Measurements from ENCODE around the gene IRX4. TPM values are rescaled to one million over a fixed set of nuclear protein-coding genes. Genes with fewer than 3 reads are reported as not detected.
A peak's percentile ranks its signal among the peaks of the same experiment; 100 is the strongest.

Gene IRX4
- total RNA-seq, 6 donors from 2014 or later: 1.7 TPM; not detected in 5

DNA sequence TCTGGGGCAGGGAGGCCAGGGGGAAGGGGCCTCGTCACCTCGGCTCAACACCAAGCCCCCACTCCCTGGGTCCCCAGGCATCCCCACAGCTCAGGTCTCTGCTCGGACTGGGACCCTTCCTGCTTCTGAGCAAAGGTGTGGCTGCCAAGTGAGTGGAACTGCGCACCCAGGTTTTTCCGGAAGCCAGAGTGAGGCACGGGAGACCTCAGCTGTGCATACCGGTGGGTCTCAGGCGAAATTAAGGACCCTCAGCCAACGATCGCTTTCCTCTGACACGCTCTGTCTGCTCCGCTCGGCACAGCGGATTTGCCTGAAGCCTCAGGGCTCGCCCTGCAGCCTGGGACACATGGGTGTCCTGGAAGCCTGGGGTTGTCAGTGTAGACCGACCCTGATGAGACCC is 41.0 kb upstream of the IRX4 start:
- DNase-seq: no peak

DNA sequence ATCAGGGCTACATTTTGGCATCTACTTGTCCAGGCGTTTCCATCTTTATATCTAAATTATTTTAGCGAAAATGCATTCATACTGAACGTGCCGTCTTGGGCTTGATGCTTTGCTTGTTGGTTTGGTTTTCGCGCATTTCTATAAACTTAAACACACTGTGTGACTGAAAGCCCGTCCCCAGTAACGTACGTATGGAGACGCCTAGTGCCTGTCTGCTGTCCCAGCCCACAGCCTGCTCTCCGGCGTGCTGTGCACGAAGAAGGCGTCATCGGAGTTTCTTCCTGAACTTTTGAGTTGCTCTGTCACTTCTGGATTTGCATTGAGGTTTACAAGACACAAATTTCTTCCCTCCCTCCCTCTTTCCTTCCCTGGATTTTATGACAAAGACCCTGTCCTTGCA is 40.6 kb upstream of the IRX4 start:
- DNase-seq (no peak), ATAC-seq (ENCODE audit: low FRiP score in 2 of 2) (no peak)
- H3K4me3 ChIP-seq: no peak overlapping the region
- no peaks in the 10 kb centered on the region for H3K4me1 ChIP-seq
- no peaks in the 10 kb centered on the region for H3K27me3 ChIP-seq
- WGBS, 2 donors: 79 to 88% methylated on average over 15 of the region's 15 CpGs
- TF ChIP-seq POLR2A (IDR thresholded peaks at IDR 0.05) (no peak), EP300 (IDR thresholded peaks at IDR 0.05) (no peak), POLR2AphosphoS5 (IDR thresholded peaks at IDR 0.05) (no peak)
- TF ChIP-seq, protein P1, sequence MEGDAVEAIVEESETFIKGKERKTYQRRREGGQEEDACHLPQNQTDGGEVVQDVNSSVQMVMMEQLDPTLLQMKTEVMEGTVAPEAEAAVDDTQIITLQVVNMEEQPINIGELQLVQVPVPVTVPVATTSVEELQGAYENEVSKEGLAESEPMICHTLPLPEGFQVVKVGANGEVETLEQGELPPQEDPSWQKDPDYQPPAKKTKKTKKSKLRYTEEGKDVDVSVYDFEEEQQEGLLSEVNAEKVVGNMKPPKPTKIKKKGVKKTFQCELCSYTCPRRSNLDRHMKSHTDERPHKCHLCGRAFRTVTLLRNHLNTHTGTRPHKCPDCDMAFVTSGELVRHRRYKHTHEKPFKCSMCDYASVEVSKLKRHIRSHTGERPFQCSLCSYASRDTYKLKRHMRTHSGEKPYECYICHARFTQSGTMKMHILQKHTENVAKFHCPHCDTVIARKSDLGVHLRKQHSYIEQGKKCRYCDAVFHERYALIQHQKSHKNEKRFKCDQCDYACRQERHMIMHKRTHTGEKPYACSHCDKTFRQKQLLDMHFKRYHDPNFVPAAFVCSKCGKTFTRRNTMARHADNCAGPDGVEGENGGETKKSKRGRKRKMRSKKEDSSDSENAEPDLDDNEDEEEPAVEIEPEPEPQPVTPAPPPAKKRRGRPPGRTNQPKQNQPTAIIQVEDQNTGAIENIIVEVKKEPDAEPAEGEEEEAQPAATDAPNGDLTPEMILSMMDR (IDR thresholded peaks at IDR 0.05): no peak
- no peaks in the 10 kb centered on the region for H3K9me3 ChIP-seq
- H3K36me3 ChIP-seq: no peaks in the 10 kb centered on the region
- no peak overlapping the region for H3K27ac ChIP-seq

More for the DNA sequence above, 41.0 kb upstream of the IRX4 start:
- no peak overlapping the region for H3K4me3 ChIP-seq
- WGBS, 2 donors: 71 to 75% methylated on average over 9 to 16 of the region's 16 CpGs
- H3K36me3 ChIP-seq: no peaks in the 10 kb centered on the region
- TF ChIP-seq POLR2AphosphoS5 (IDR thresholded peaks at IDR 0.05): no peak
- no peaks in the 10 kb centered on the region for H3K27me3 ChIP-seq
- no peaks in the 10 kb centered on the region for H3K4me1 ChIP-seq
- H3K9me3 ChIP-seq: no peaks in the 10 kb centered on the region
- ATAC-seq (ENCODE audit: low FRiP score in 2 of 2): peak in 1 of 2 donors; percentile 3
- no peak overlapping the region for H3K27ac ChIP-seq

DNA sequence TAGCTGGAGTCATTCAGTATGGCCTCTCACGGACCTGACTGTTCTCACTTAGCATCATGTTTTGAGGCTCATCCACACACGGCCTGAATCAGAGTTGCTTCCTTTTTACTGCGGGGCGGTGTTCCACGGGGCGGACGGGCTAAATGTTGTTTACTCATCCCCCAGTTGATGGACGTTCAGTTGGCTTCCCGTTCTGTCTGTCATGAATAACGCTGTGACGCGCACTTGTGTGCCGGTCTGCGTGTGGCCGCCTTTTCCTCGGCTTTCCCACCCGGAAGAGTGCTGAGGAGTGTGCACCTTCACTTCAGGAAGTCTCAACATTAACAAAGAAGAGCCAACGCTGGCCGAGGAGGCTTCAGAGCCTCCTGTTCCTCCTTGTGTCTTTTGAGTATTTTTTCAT is 39.0 kb upstream of the IRX4 start:
- 69 to 87% methylated on average over 19 of the region's 19 CpGs for WGBS, 2 donors
- Histone ChIP-seq H3K27ac (no peak overlapping the region), H3K4me1 (no peaks in the 10 kb centered on the region), H3K9me3 (no peaks in the 10 kb centered on the region), H3K27me3 (no peaks in the 10 kb centered on the region), H3K36me3 (no peaks in the 10 kb centered on the region), H3K4me3 (no peak overlapping the region)
- DNase-seq (no peak), ATAC-seq (ENCODE audit: low FRiP score in 2 of 2) (no peak)
- TF ChIP-seq POLR2AphosphoS5 (IDR thresholded peaks at IDR 0.05) (no peak), POLR2A (IDR thresholded peaks at IDR 0.05) (no peak), EP300 (IDR thresholded peaks at IDR 0.05) (no peak)
- TF ChIP-seq, protein P1 (IDR thresholded peaks at IDR 0.05): no peak

DNA sequence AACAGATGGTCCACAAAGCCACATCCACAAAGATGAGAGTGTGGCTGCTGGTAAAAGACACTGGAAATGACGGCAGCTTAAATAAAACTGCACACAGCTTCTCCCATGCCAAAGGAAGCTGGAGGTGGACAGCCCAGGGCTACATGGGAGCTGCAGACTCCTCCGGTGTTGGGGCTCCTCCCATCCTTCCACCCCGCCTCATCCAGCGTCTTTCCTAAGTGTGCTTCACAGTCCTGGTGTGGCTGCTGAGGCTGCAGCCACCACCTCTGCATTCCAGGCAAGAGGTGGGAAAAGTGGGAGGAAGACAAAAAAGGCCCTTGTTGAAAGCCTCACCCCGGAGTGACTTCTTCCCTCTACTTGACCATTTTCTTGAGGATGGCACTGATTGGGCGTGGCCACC is 37.0 kb upstream of the IRX4 start:
- Histone ChIP-seq H3K27ac (no peak overlapping the region), H3K36me3 (no peaks in the 10 kb centered on the region), H3K9me3 (peaks cover 0 to 3% (median 0%) of the 10 kb centered on the region in 4 donors), H3K27me3 (no peaks in the 10 kb centered on the region), H3K4me1 (no peaks in the 10 kb centered on the region), H3K4me3 (no peak overlapping the region)
- no peak for DNase-seq
- ATAC-seq (ENCODE audit: low FRiP score in 2 of 2): no peak
- 77 to 85% methylated on average over 6 of the region's 6 CpGs for WGBS, 2 donors
- TF ChIP-seq POLR2A (IDR thresholded peaks at IDR 0.05) (no peak), POLR2AphosphoS5 (IDR thresholded peaks at IDR 0.05) (no peak), EP300 (IDR thresholded peaks at IDR 0.05) (no peak)
- TF ChIP-seq, protein P1 (IDR thresholded peaks at IDR 0.05): no peak

DNA sequence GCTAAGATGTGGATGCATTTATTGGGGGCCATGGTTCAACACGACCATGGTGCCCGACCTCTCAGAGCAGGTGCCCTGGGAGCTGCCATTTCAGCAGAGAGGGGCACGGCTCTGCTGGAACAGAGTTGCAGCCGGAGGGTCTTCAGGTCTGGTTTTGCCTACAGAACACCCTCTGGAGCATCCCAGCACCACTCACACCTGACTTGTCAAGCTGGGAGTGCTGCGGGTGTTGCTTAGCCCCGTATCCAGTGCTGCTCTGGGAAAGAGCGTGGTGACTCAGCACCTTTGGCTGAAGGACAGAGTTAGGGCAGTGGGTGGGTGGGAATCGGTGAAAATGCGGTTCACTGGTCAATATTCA is 36.5 kb upstream of the IRX4 start:
- DNase-seq (no peak), ATAC-seq (ENCODE audit: low FRiP score in 2 of 2) (no peak)
- H3K27me3 ChIP-seq: no peaks in the 10 kb centered on the region
- H3K4me1 ChIP-seq: no peaks in the 10 kb centered on the region
- H3K4me3 ChIP-seq: no peak overlapping the region
- H3K36me3 ChIP-seq: no peaks in the 10 kb centered on the region
- TF ChIP-seq, protein P1 (IDR thresholded peaks at IDR 0.05): no peak
- TF ChIP-seq POLR2AphosphoS5 (IDR thresholded peaks at IDR 0.05): no peak
- no peak for TF ChIP-seq POLR2A (IDR thresholded peaks at IDR 0.05)
- TF ChIP-seq EP300 (IDR thresholded peaks at IDR 0.05): no peak
- H3K9me3 ChIP-seq: peaks cover 0 to 7% (median 0%) of the 10 kb centered on the region in 4 donors
- 78 to 90% methylated on average over 3 to 9 of the region's 9 CpGs for WGBS, 2 donors
- H3K27ac ChIP-seq: no peak overlapping the region
